Measurements from ENCODE around the gene CDC42BPB. TPM values are rescaled to one million over a fixed set of nuclear protein-coding genes. Genes with fewer than 3 reads are reported as not detected.

Gene CDC42BPB
- total and polyA plus RNA-seq, 2 of the 4 experiments (the other 2 are of a cell fraction): 49.1 to 81.4 TPM

GRCh38 chr14:102902523-102903247, 154.7 kb downstream of the CDC42BPB start:
- Histone ChIP-seq H3K18ac (ENCODE audit: low read depth, low read length) (no peak overlapping the region), H3K4me1 (ENCODE audit: control insufficient read depth, insufficient read depth, low read length) (no peaks in the 10 kb centered on the region), H2AFZ (replicated peaks; ENCODE audit: low read length, poor library complexity) (no peak overlapping the region), H3K23ac (ENCODE audit: low read depth, low read length) (no peak overlapping the region), H4K91ac (ENCODE audit: insufficient read depth, low read depth, low read length) (no peak overlapping the region), H4K5ac (ENCODE audit: low read depth, low read length) (no peak overlapping the region), H3K9me3 (ENCODE audit: control insufficient read depth, insufficient read depth, low read length) (no peaks in the 10 kb centered on the region), H3K4me3 (ENCODE audit: insufficient read depth, low read depth, low read length) (no peak overlapping the region), H3K79me1 (ENCODE audit: low read depth in 1 of 2, low read length in 2 of 2) (peaks cover 0 to 5% of the 10 kb centered on the region in 2 experiments; a peak in 1 of 4 replicates), H3K4me2 (ENCODE audit: low read depth, low read length) (no peak overlapping the region), H3K4ac (ENCODE audit: low read depth, low read length) (no peak overlapping the region), H3K27ac (ENCODE audit: insufficient read depth, low read length) (no peak overlapping the region), H2BK120ac (ENCODE audit: low read depth, low read length) (no peak overlapping the region), H2AK5ac (ENCODE audit: low read depth, low read length) (no peak overlapping the region), H4K8ac (ENCODE audit: low read depth in 2 of 2, low read length in 2 of 2) (no peak overlapping the region), H2BK15ac (ENCODE audit: low read depth, low read length) (no peak overlapping the region), H4K20me1 (ENCODE audit: insufficient read depth, low read length) (no peaks in the 10 kb centered on the region), H3K9me1 (ENCODE audit: insufficient read depth, low read length) (peaks cover 2% of the 10 kb centered on the region), H3K9ac (ENCODE audit: low read depth, low read length) (no peak overlapping the region), H3K27me3 (ENCODE audit: control insufficient read depth, insufficient read depth, low read length) (no peaks in the 10 kb centered on the region), H2AK9ac (replicated peaks; ENCODE audit: low read depth, low read length, poor library complexity) (no peak overlapping the region), H2BK5ac (ENCODE audit: low read depth, low read length, poor library complexity, severe bottlenecking) (no peak overlapping the region), H2BK20ac (ENCODE audit: low read depth, low read length) (no peak overlapping the region), H3K14ac (replicated peaks; ENCODE audit: low read depth, low read length) (no peak overlapping the region), H3K36me3 (ENCODE audit: control insufficient read depth, insufficient read depth, low read length) (peaks cover 32% of the 10 kb centered on the region), H3K56ac (ENCODE audit: extremely low read depth, insufficient read depth, low read length) (no peak overlapping the region)
- in situ Hi-C loops (cut with MboI; ENCODE audit: low sequenced_read_pairs): no loop called here
- POLR2A ChIA-PET (ENCODE audit: unreplicated experiment): no interaction called here
- ATAC-seq (ENCODE audit: low read depth) (no peak), DNase-seq (no peak)
- 90% methylated on average over 6 of the region's 12 CpGs; no CpG with 5 or more reads in 1 of the 2 experiments for WGBS, 2 experiments (ENCODE audit: extremely low coverage in 2 of 2, insufficient read length in 1 of 2)
- TF ChIP-seq SMC3 (IDR thresholded peaks at IDR 0.05; ENCODE audit: low read depth, low read length): no peak
- no peak for TF ChIP-seq RFX5 (IDR thresholded peaks at IDR 0.05; ENCODE audit: low read depth, low read length)
- no peak for TF ChIP-seq MAZ (IDR thresholded peaks at IDR 0.05; ENCODE audit: borderline replicate concordance, low read depth, low read length)
- TF ChIP-seq FOS (IDR thresholded peaks at IDR 0.05; ENCODE audit: low read depth, low read length): no peak
- no peak for TF ChIP-seq BHLHE40 (IDR thresholded peaks at IDR 0.05; ENCODE audit: low read depth, low read length)
- dilution Hi-C loops (cut with HindIII; ENCODE audit: low sequenced_read_pairs, unreplicated experiment): no loop called here
- intact Hi-C loops (cut with micrococcal nuclease): no loop called here
- CTCF ChIA-PET: no interaction called here
- no TSS peak for BruUV-seq (replicated peaks)
